ENCODE measurements around the gene GLOD4.

GLOD4 gene

DNA sequence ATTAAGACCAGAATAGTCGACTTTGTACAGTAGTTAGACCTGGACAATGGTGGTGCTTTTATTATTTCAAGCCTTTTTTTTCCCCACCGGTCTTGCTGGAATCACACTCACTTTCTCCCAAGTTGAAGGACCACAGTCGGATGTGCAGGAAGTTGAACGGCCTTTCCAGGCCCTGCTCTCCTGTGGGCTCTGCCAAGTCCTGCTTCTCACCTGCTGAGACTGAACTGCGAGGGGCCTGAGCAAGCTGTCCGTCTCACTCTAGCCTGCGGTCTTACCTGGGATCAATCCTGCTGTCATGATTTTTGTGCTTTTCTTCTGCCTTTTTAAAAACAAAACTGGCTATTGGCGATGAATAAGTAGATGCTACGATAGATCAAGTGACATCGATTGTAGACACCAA lies 48.3 kb downstream of the GLOD4 start:
- no peak for DNase-seq

DNA sequence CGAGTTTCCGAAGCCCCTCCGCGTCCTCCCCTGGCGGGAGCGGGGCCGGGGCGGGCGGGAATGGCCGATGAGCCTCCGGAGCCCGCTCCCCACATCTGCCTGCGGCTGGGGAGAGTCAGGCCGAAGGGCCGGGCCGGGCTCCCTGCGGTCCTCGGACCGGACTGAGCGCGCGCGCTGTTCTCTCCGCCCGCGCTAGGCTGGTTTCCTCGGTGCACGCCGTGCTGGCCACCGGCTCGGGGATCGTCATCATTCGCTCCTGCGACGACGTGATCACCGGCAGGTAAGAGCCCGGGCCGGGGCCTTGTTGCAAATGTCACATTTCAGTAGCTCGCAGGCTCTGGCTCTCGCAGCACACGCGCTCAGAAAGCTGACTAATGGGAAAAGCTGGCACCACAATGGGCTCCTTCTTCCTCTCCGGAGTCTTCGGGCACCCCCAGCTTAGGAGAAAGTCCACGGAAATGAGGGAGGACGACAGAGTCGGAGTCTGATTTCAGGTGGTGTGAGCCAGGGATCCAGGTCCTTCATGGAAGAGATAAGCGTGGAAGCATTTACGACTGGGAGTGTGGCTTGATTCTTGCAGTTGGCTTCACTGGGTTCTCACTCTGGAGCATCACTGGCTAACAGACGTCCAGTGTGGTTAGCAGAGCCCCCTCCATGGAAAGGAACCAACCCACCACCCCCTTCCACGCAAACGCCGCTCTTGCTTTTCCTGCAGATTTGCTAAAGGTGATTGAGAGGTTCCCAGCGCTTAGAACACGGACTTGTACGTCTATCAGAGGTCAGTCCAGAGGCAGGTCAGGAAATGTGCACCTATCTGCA lies 49.0 kb downstream of the GLOD4 start:
- DNase-seq: no peak

- no peak for DNase-seq
Observed at GRCh38 chr17:732067-732901, 49.8 kb downstream of the GLOD4 start, which contains the start of gene TLCD3A. Gene TLCD3A (plus strand): TSS chr17:732596. CDS start chr17:732648, 52 bp downstream.

DNA sequence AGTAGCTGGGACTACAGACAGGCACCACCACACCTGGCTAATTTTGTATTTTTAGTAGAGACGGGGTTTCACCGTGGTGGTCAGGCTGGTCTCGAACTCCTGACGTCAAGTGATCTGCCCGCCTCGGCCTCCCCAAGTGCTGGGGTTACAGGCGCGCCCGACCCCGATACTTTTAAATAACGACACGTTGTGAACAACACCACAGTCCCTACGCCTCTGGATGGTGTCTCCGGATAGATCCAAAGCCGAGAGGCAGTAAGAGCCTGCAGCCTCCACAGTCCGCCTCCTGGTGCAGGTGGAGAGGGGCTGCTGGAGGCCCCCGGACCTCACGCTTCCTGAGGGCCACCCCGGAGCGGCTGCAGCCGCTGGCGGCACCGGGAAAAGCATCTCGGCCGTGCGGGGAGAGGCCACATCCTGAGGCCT lies 50.4 kb downstream of the GLOD4 start:
- DNase-seq: no peak

- no peak for DNase-seq
Observed at GRCh38 chr17:728911-729310, 53.2 kb downstream of the GLOD4 start.

- DNase-seq: no peak
Observed at GRCh38 chr17:726271-726919, 55.7 kb downstream of the GLOD4 start.

- DNase-seq: no peak
Observed at GRCh38 chr17:725746-726145, 56.3 kb downstream of the GLOD4 start.

DNA sequence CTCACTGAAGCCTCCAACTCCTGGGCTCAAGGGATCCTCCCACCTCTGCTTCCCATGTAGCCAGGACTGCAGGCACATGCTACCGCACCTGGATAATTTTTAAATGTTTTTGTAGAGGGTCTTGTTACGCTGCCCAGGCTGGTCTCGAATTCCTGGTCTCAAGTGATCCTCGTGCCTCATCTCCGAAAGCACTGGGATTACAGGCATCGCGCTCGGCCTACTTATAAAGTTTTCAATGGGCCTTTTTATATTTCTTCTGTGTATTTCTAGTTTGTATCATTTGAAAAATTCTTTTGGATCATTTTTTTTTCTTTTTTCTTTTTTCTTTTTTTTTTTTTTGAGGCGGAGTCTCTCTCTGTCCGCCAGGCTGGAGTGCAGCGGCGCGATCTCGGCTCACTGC lies 57.0 kb downstream of the GLOD4 start:
- DNase-seq: no peak

GRCh38 chr17:721540-721937 lies 60.5 kb downstream of the GLOD4 start:
- no peak for DNase-seq

GRCh38 chr17:720706-721539 lies 61.2 kb downstream of the GLOD4 start:
- no peak for DNase-seq

GRCh38 chr17:718075-718474 lies 64.0 kb downstream of the GLOD4 start:
- DNase-seq: no peak
